ENCODE results near the gene PSEN1.

Gene PSEN1

DNA sequence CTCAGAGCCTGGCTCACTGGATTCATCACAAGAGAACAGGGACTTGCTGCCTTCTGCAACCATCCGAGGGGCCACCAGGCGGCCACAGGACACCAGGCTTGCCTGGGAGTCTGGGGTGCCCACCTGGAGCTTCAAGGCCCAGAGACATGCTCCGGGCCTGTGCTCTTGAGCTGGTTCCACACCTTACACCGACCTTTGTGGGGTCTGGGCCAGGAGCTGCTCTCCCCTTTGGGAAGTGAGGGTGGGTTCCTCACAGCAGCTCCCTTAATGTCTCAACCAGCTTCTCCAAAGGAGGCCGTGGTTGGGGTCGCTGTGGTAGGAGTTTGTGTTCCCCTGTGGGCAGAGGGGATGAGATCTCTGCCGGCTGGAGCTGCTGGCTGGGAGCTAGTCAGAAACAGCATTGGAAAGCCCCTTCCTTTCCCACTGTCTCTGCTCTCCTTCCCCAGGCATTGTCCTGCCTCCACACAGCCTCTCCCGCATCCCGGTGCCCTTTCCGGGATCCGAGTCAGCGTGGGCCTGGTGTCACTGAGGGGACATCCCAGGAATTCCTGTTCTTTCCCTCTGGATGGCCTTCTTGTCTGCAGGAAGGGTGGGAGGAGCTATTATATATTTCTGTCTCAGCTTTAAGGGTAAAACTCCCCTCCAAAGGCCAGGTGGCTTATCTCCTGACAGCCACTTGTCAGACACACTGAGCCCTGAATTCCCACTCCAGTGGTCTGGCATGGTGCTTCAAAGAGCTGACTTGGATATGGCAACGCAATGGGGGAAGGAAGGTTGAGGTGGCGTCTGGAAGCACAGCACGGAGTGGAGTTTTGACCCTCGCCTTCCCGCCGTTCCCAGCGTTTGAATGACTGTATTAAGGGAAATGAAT is 95.9 kb downstream of the PSEN1 start:
- TF ChIP-seq, protein P1, sequence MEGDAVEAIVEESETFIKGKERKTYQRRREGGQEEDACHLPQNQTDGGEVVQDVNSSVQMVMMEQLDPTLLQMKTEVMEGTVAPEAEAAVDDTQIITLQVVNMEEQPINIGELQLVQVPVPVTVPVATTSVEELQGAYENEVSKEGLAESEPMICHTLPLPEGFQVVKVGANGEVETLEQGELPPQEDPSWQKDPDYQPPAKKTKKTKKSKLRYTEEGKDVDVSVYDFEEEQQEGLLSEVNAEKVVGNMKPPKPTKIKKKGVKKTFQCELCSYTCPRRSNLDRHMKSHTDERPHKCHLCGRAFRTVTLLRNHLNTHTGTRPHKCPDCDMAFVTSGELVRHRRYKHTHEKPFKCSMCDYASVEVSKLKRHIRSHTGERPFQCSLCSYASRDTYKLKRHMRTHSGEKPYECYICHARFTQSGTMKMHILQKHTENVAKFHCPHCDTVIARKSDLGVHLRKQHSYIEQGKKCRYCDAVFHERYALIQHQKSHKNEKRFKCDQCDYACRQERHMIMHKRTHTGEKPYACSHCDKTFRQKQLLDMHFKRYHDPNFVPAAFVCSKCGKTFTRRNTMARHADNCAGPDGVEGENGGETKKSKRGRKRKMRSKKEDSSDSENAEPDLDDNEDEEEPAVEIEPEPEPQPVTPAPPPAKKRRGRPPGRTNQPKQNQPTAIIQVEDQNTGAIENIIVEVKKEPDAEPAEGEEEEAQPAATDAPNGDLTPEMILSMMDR (IDR thresholded peaks at IDR 0.05; ENCODE audit: control insufficient read depth, insufficient read depth, low read depth, low read length, missing control alignments), result peak; percentile 23
- DNase-seq (ENCODE audit: low read depth), result no peak
- H3K4me3 ChIP-seq (ENCODE audit: control insufficient read depth, low read depth, low read length), result no peak overlapping the region

DNA sequence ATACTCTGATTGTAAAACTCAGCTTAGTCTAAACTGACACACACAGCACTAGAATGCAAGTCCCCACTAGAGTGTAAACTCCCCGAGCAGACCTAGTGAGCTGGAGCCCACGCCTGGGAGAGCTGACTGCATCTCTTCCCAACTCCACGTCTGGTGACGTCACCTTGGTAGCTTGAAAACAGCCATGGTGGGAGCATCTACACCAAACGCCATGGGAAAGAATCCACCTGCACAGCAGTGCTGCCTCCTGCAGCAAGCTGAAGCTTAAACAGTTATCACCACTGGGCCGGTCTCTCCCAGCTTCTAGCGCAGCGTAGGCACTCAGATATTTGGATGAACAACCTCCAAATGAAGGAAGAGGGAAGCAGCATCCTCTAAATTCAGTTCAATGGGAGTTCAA is 96.7 kb downstream of the PSEN1 start:
- H3K4me3 ChIP-seq (ENCODE audit: control insufficient read depth, low read depth, low read length), result no peak overlapping the region
- no peak for DNase-seq (ENCODE audit: low read depth)

DNA sequence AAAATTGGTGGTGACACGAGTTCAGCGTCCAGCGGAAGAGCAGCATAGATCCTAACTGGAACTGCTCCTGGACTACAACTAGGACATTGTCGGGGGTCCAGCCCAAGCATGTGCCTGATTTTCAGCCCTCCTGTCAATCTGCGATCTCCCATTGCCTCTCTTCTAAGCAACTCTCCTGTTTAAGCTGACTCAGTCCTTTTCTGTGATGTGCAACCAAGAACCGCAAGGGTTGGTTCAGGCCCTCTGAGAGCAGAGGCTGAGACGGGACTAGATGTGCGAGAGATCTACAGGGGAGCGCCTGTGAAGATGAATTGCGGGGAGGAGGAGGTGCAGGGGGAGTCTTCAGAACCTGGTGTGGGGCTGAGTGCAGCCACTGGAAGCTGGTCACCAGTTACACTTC is 97.3 kb downstream of the PSEN1 start:
- TF ChIP-seq, protein P1 (IDR thresholded peaks at IDR 0.05; ENCODE audit: control insufficient read depth, insufficient read depth, low read depth, low read length, missing control alignments), result no peak
- no peak for DNase-seq (ENCODE audit: low read depth)
- H3K4me3 ChIP-seq (ENCODE audit: control insufficient read depth, low read depth, low read length), result no peak overlapping the region

More for the DNA sequence above, 96.7 kb downstream of the PSEN1 start:
- TF ChIP-seq, protein P1 (IDR thresholded peaks at IDR 0.05; ENCODE audit: control insufficient read depth, insufficient read depth, low read depth, low read length, missing control alignments), result no peak

DNA sequence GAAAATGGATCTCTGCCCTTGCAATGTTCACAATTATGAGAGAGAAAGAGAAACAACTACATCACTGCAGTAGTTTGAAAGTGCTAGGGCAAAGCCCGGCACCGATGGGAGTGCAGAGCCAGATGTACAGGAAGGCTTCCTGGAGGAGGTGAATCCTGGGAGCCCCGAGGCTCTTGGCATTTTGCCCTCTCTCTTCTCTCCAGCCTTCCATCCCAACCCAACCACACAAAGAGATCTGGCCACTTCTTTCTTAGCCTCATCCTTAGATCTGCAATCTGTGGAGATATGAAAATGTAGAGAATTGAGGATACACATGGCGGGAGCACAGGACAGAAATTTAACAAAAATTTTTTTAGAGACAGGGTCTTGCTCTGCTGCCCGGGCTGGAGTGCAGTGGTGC is 97.7 kb downstream of the PSEN1 start:
- no peak for DNase-seq (ENCODE audit: low read depth)
- H3K4me3 ChIP-seq (ENCODE audit: control insufficient read depth, low read depth, low read length), result no peak overlapping the region
- TF ChIP-seq, protein P1 (IDR thresholded peaks at IDR 0.05; ENCODE audit: control insufficient read depth, insufficient read depth, low read depth, low read length, missing control alignments), result no peak

DNA sequence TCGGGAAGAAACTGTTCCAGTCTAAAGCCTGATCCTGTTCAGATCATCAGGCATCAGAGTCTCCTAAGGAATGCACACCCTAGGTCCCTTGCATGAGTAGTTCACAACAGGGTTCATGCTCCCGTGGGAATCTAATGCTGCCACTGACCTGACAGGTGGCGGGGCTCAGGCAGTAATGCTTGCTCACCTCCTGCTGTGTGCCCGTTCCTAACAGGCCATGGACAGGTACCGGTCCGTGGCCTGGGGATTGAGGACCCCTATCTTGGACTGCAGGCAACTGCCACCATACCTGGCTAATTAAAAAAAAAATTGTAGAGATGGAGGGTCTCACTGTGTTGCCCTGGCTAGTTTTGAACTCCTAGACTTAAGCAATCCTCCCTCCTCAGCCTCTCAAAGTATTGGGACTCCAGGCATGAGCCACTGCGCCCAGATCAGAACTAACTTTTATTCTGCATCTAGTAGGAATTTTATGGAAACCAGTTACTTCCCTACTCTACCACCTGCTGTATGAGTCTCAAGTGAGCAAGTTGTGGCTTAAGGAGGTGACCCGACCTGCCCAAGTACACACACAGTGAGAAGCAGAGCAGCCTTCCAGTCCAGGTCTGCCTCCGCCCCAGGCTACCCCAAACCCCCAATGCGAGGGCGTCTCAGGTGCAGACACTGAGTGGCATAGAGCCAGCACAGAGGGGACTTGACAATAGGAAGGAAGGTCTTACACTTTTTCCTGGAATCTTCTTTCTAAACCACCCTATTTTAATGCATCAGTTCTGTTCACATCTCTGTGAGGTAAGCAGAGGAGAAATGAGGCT is 98.5 kb downstream of the PSEN1 start:
- TF ChIP-seq, protein P1 (IDR thresholded peaks at IDR 0.05; ENCODE audit: control insufficient read depth, insufficient read depth, low read depth, low read length, missing control alignments), result no peak
- no peak for DNase-seq (ENCODE audit: low read depth)
- no peak overlapping the region for H3K4me3 ChIP-seq (ENCODE audit: control insufficient read depth, low read depth, low read length)

DNA sequence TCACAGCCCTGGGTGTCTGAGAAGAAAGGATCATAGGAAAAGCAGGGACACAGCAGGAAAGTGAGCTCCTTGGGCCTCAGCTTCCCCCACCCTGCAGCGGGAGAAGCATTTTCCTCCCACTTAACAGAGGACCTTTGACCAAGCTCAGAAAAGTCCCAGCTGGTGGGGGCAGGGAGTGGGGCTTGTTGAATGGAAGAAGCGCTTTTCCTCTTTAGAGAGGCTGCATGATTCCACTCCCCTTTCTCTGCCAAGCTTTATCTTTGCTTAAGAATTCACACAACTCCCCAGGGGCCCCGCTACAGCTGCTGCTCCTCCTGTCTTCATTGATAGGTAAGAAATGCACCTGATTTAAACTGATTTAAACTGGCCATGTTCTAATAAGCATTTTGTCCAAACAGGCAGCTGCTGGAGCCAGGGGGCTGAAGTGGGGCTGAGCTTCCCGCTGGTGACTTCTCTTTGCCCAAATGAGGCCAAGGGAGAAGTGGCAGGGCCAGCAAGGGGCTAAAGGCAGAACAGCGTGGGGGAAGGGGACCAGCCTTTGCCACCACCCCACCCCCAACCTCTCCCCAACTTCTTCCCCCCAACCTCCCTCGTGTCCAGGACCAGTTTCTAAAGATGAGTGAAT is 99.3 kb downstream of the PSEN1 start:
- DNase-seq (ENCODE audit: low read depth), result no peak
- TF ChIP-seq, protein P1 (IDR thresholded peaks at IDR 0.05; ENCODE audit: control insufficient read depth, insufficient read depth, low read depth, low read length, missing control alignments), result no peak
- no peak overlapping the region for H3K4me3 ChIP-seq (ENCODE audit: control insufficient read depth, low read depth, low read length)
